Anterior cingulate cortex (tissue), 58 donors: ENCODE data around the gene CUL2.
"Not testable (repeated sequence)": the region's sequence is repeated elsewhere in the genome, so short reads cannot be mapped to it uniquely, and the experiment has no call there.

Source experiments
- DNase-seq, 58 donors: peaks; one replicate each; lab custom pipeline; 2025; lab: John Stamatoyannopoulos, UW

The CUL2 gene

GRCh38 chr10:34985823-34986222, 104.3 kb downstream of the CUL2 start:
- no peak for DNase-seq

DNA sequence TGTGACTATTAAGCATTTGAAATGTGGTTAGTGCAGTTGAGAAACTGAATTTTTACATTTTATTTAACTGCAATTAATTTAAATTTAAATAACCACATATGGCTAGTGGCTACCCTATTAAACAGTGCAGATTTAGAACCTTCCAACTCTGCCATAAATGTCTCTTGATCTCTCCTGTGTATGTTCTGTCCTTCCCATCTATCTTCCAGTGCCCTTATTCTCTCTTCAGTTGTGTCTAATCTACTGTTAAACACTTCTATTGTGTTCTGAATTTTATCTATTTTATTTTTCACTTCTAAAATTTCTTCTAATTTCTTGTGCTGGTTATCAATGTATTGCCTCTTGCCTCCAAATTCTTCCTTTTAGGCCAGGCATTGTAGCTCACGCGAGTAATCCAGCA, 105.0 kb downstream of the CUL2 start:
- DNase-seq, result no peak

DNA sequence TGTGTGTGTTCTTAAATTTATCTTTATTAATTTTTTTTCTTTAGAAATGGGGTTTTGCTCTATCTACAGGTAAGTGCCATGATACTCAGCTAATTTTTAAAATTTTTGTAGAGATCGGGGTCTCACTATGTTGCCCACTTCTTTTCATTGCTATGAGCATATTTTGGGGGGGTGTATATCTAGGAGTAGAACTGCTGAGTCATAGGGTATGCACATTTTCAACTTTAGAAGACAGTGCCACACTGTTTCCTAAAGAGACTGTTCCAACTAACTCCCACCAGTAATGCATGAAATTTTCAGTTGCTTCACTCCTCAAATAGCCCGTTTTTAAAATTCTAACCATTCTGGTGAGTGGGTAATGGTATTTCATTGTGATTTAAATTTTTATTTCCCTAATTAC, 108.3 kb downstream of the CUL2 start:
- DNase-seq, result no peak

- no peak for DNase-seq
These were observed 110.2 kb downstream of the CUL2 start for GRCh38 chr10:34979938-34980337.

DNA sequence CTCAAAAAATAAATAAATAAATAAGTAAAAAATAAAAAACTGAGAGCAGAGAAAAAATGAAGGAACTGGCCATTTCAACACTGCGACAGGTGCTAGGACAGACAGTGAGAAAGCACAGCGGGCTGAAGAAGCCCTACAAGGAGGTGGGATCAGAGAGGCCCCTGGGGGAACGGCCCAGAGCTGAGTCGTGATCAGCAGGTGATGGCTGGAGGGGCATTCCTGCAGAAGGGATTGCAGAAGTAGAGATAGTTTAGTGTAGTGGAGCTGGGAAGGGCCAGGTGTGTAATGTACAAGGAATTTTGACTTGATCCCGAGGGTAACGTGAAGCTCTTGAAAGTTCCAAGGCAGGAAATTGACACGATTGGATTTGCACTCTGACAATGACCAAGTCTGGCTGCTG, 112.1 kb downstream of the CUL2 start:
- no peak for DNase-seq

DNA sequence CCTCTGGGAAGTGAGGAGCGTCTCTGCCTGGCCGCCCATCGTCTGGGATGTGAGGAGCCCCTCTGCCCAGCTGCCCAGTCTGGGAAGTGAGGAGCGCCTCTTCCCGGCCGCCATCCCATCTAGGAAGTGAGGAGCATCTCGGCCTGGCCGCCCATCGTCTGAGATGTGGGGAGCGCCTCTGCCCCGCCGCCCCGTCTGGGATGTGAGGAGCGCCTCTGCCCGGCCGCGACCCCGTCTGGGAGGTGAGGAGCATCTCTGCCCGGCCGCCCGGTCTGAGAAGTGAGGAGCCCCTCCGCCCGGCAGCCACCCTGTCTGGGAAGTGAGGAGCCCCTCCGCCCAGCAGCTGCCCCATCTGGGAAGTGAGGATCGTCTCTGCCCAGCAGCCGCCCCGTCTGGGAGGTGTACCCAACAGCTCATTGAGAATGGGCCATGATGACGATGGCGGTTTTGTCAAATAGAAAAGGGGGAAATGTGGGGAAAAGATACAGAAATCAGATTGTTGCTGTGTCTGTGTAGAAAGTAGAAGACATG, 113.7 kb downstream of the CUL2 start:
- DNase-seq, result not testable (repeated sequence)

DNA sequence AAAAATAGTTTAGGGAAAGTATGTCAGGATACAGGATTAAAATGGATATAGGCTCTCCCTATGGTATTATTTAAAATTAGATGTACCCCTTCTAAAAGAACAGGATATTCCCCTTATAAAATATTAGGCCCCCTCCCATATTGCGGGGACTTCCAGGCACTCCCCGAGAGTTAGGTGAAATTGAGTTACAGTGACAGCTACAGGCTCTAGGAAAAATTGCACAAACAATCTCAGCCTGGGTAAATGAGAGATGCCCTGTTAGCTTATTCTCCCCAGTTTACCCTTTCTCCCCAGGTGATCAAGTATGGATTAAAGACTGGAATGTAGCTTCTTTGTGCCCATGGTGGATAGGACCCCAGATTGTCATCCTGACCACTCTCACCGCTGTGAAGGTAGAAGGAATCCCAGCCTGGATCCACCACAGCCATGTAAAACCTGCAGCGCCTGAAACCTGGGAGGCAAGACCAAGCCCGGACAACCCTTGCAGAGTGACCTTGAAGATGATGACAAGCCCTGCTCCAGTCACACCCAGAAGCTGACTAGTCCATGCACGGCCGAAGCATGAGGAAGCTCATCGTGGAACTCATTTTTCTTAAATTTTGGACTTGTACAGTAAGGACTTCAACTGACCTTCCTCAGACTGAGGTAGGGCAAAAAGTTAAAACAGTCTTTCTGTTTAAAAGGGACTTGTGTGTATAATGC, 115.6 kb downstream of the CUL2 start:
- DNase-seq, result not testable (repeated sequence)

- DNase-seq, result not testable (repeated sequence)
These were observed 116.4 kb downstream of the CUL2 start for GRCh38 chr10:34973757-34974156.

GRCh38 chr10:34973121-34973520, 117.0 kb downstream of the CUL2 start:
- not testable (repeated sequence) for DNase-seq

- DNase-seq, result not testable (repeated sequence)
These were observed 117.5 kb downstream of the CUL2 start for GRCh38 chr10:34972591-34972990.

DNA sequence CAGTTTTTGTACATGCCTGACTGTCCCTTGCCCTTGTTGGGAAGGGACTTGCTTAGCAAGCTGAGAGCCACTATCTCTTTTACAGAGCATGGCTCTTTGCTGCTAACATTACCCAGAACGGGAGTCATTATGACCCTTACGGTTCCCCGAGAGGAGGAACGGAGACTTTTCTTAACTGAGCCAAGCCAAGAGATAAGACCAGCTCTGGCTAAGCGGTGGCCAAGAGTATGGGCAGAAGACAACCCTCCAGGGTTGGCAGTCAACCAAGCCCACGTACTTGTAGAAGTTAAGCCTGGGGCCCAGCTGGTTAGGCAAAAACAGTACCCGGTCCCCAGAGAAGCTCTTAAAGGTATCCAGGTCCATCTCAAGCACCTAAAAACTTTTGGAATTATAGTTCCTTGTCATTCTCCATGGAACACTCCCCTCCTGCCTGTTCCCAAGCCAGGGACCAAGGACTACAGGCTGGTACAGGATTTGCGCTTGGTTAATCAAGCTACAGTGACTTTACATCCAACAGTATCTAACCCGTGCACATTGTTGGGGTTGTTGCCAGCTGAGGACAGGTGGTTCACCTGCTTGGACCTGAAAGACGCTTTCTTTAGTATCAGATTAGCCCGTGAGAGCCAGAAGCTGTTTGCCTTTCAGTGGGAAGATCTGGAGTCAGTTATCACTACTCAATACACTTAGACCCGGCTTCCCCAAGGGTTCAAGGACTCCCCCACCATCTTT, 118.4 kb downstream of the CUL2 start:
- not testable (repeated sequence) for DNase-seq

DNA sequence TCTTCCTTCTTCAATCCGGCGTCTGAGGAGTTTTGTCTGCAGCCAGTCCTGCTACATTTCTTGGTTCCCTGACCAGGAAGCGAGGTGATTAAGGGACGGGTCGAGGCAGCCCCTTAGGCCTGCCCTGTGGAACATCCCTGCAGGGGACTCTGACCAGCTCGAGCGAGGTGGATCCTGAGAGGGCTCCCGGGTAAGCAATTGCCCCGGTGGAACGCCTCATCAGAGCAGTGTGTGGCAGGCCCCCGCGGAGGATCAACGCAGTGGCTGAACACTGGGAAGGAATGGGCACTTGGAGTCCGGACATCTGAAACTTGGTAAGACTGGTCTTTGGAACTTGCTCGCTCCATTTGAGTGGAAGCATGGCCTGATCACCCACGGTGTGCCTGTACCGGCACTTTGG, 121.0 kb downstream of the CUL2 start:
- DNase-seq, result no peak

DNA sequence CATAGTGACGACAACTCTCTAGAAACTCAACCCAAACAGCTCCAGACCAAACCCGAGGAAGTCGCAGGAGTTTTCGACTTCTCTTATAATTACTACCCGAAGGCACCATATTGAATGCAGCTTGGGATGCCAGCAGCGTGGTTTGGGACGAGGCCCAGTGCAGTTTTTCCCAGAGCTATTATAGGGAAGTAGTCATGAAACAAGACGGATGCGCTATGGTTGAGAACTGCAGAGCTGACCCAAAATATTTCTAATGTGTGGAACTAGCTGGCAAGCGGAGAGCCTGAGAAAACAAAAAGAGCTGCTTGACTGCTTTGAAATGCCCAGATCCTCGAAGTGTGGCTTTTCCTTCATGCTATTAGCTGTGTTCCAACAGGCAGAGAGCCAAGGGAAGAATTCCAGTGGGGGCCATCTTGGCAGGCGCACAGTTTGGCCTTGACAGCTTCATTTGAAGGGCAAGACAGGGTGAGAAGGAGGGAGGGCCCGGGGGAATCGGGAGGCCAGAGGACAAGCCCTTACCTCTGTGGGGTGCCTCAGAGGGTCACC, 122.7 kb downstream of the CUL2 start:
- peak in 49 of 58 donors; percentile 1 to 81 (median 33) for DNase-seq

GRCh38 chr10:34966451-34966850, 123.7 kb downstream of the CUL2 start:
- no peak for DNase-seq

DNA sequence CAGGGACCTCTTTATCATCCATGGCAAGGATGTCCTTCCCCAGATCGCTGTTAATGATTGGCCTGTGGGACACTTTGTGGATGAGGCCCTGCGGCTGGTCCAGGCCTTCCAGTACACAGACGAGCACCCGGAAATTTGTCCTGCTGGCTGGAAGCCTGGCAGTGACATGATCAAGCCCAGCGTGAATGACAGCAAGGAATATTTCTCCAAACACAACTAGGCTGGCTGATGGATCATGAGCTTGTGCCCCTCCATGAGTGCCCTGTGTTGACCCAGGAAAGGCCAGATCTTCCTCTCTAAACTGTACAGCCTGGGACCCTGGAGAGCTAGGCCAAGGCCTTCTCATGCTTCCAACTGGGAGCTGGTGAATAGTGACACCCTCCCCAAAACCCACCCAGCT, 124.1 kb downstream of the CUL2 start:
- no peak for DNase-seq

DNA sequence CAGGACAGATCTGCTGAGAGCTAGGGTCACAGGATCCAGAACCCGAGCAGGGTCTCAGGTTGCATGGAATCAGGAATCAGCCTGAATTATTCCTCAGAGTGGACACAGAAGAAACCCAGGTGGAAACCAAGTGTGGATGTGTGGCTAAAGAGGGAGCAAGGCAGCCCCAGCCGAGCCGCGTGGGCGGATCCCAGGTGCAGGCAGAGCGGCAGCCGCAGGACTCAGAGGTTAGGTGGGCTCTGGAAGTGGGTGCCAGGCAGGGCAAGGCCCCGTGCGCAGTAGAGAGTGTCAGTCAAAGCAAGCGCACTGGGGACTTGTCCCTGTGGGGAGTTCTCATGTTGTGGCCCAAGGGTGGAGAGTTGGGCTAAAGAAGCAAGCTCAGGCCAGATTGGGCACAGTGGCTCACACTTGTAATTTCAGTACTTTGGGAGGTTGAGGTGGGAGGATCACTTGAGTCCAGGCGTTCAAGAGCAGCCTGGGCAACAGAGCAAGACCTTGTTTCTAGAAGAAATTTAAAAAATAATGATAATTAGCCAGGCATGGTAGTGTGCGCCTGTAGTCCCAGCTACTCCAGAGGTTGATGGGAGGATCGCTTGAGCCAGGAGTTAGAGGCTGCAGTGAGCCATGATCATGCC, 125.9 kb downstream of the CUL2 start:
- no peak for DNase-seq

DNA sequence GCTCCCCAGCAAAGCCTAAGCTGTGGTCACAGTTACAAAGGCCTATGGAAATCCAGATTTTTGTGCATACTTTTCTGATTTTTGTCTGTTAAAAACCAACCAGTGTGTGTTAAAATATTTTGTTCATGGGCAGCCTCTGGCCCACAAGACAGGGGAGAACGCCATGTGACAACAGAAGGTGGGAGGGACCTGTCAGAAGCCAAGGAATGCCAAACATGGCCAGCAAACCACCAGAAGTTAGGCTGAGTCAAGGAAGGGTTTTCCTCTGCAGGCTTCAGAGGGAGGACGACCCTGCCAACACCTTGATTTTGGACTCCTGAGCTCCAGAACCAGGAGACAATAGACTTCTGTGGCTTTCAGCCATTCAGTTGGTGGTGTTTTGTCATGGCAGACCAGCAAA, 127.3 kb downstream of the CUL2 start:
- DNase-seq, result no peak

DNA sequence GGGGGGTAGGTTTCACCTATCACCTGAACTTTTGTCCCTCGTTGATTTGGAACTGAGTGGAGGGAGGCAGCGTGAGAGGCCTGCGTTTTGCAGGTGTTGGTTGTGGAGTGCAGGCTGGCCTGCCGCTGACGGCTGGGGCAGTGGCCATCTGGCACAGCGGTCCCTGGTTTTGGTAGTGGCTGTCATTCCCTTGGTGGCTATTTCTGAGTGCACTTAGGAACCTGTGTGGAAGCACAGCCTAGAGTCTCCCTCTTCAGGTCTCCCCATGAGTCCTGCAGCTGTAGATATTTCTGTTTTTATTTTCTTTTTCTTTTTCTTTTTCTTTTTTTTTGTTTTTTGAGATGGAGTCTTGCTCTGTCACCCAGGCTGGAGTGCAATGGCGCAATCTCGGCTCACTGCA, 129.2 kb downstream of the CUL2 start:
- DNase-seq, result peak in 3 of 58 donors; percentile 2 to 7 (median 3)

- no peak for DNase-seq
These were observed 130.4 kb downstream of the CUL2 start for GRCh38 chr10:34959786-34960185.

DNA sequence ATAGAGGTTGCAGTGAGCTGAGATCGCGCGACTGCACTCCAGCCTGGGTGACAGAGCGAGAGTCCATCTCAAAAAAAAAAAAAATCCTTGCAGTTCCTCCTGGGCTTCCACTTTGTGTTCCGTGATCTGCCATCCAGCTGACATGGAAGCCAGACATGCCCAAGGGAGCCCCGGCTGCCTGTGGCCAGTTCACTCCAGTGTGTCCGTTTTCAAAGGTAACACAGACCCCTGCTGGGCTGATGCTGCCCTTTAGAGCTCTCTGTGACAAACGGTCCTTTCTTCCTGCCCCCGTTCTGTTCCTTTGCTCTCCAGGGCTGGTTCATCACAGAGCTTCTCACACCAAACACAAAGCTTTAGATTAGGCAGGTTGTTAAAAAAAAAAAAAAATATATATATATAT, 130.8 kb downstream of the CUL2 start:
- DNase-seq, result no peak
